ENCODE results near the gene TSFM. TPM values are rescaled to one million over a fixed set of nuclear protein-coding genes. Genes with fewer than 3 reads are reported as not detected.

Gene TSFM
- total and polyA plus RNA-seq, 2 of the 13 experiments (the other 11 are each of a cell fraction or from before 2014, with no cell fraction given), result 29.8 to 68.3 TPM

DNA sequence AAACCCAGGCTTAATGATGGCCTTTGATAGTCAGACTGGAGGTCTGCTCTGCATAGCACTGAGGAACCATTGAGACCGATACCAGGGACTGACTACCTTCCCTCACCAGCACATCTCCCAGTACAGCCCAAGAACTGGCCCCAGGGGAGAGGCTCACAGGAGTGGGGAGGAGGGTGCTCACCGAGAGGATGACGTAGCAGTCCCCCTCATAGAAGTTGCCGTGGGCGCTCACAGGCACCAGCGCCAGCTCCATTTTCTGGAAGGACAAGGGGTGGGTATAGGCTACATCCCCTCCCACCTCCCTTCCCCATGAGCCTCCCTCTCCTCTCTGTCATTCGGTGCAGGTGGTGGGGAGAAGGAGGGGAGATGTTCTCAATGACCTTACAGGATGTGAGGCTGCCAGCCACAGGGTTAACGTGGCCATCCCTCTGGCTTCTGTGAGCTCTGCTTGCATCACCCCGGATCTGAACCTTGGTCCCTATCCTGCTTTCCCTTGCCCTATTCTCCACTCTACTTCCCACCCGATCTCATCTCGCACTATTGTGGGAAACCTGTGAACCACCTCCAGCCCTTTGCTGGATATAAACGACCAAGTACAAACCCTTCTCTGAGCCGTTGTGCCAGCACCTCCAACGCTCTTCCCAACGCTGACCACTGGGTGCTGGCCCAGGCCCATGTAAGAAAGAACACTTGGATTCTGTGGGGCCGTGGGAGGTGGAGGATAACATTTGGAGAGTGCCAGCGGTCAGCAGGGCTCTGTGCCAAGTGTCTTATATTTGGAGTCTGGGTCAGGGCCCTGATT is 31.6 kb downstream of the TSFM start (continued):
- TF ChIP-seq ZBTB10 (CRISPR knock-in tag; IDR thresholded peaks at IDR 0.05; ENCODE audit: borderline replicate concordance) (no peak), ZBTB38 (CRISPR knock-in tag; IDR thresholded peaks at IDR 0.05) (no peak), SMC3 (IDR thresholded peaks at IDR 0.05; ENCODE audit: low read length) (no peak), BRF2 (CRISPR knock-in tag; IDR thresholded peaks at IDR 0.05) (no peak), ELF3 (CRISPR knock-in tag; IDR thresholded peaks at IDR 0.05) (peak; percentile 55; the same call in 1 of the 2 replicates), TGIF2 (CRISPR knock-in tag; IDR thresholded peaks at IDR 0.05) (no peak), DMAP1 (CRISPR knock-in tag; IDR thresholded peaks at IDR 0.05) (peak; percentile 52; the same call in 1 of the 2 replicates), ZSCAN12 (CRISPR knock-in tag; IDR thresholded peaks at IDR 0.05) (no peak), EP300 (IDR thresholded peaks at IDR 0.05; ENCODE audit: low read depth in 2 of 2, low read length in 2 of 2) (no peak), EP300 (CRISPR knock-in tag; IDR thresholded peaks at IDR 0.05; ENCODE audit: borderline replicate concordance) (no peak), SNRNP70 (IDR thresholded peaks at IDR 0.05; ENCODE audit: low read depth, low read length) (no peak), THAP11 (CRISPR knock-in tag; IDR thresholded peaks at IDR 0.05) (peak; percentile 56; the same call in 1 of the 2 replicates), SOX6 (IDR thresholded peaks at IDR 0.05) (no peak), SOX6 (CRISPR knock-in tag; IDR thresholded peaks at IDR 0.05) (peak; percentile 53), FOXO1 (CRISPR knock-in tag; IDR thresholded peaks at IDR 0.05) (0 out of 2 replicates have a peak, but pooled peaks have one; percentile 16), ZBTB3 (CRISPR knock-in tag; IDR thresholded peaks at IDR 0.05; ENCODE audit: borderline replicate concordance, low read depth) (no peak), MED1 (CRISPR knock-in tag; IDR thresholded peaks at IDR 0.05) (peak; percentile 82), HOXA5 (CRISPR knock-in tag; IDR thresholded peaks at IDR 0.05) (no peak), ZNF883 (CRISPR knock-in tag; IDR thresholded peaks at IDR 0.05; ENCODE audit: not compliant biosample characterization) (no peak), FOXO4 (CRISPR knock-in tag; conservative IDR thresholded peaks at IDR 0.05) (no peak)
- TF ChIP-seq, protein P1, sequence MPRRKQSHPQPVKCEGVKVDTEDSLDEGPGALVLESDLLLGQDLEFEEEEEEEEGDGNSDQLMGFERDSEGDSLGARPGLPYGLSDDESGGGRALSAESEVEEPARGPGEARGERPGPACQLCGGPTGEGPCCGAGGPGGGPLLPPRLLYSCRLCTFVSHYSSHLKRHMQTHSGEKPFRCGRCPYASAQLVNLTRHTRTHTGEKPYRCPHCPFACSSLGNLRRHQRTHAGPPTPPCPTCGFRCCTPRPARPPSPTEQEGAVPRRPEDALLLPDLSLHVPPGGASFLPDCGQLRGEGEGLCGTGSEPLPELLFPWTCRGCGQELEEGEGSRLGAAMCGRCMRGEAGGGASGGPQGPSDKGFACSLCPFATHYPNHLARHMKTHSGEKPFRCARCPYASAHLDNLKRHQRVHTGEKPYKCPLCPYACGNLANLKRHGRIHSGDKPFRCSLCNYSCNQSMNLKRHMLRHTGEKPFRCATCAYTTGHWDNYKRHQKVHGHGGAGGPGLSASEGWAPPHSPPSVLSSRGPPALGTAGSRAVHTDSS (CRISPR knock-in tag; conservative IDR thresholded peaks at IDR 0.05), result no peak
- TF ChIP-seq, protein P2, sequence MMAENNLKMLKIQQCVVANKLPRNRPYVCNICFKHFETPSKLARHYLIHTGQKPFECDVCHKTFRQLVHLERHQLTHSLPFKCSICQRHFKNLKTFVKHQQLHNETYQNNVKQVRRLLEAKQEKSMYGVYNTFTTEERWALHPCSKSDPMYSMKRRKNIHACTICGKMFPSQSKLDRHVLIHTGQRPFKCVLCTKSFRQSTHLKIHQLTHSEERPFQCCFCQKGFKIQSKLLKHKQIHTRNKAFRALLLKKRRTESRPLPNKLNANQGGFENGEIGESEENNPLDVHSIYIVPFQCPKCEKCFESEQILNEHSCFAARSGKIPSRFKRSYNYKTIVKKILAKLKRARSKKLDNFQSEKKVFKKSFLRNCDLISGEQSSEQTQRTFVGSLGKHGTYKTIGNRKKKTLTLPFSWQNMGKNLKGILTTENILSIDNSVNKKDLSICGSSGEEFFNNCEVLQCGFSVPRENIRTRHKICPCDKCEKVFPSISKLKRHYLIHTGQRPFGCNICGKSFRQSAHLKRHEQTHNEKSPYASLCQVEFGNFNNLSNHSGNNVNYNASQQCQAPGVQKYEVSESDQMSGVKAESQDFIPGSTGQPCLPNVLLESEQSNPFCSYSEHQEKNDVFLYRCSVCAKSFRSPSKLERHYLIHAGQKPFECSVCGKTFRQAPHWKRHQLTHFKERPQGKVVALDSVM (CRISPR knock-in tag; IDR thresholded peaks at IDR 0.05), result no peak
